Retinal pigment epithelial cell (primary cell): ENCODE results near the gene AMER3.
A peak's percentile ranks its signal among the peaks of the same experiment; 100 is the strongest.

Experiments
- DNase-seq: peaks from one replicate; pipeline ENCODE4 v3.0.0-alpha.2; 2010; ENCODE audit warnings: low read depth
- H3K4me3 ChIP-seq: 2 replicates; pipeline ENCODE4 v1.5.1; 2011; ENCODE audit warnings: mild to moderate bottlenecking, low read length, control low read depth, moderate library complexity
- CTCF ChIP-seq: conservative IDR thresholded peaks from 2 replicates; pipeline ENCODE4 v1.5.1; 2011; ENCODE audit warnings: low read depth, low read length, control low read depth, inconsistent platforms

Gene AMER3

GRCh38 chr2:130756053-130756873 lies 923 bp downstream of the AMER3 start:
- DNase-seq, result no peak
- TF ChIP-seq CTCF, result no peak
- peak overlapping the region; percentile 39 for H3K4me3 ChIP-seq

- TF ChIP-seq CTCF, result no peak
- DNase-seq, result no peak
- H3K4me3 ChIP-seq, result no peak overlapping the region
These were observed 1.7 kb downstream of the AMER3 start for GRCh38 chr2:130756874-130757668.

GRCh38 chr2:130759906-130760753 lies 4.8 kb downstream of the AMER3 start:
- no peak for TF ChIP-seq CTCF
- DNase-seq, result no peak
- H3K4me3 ChIP-seq, result no peak overlapping the region

- TF ChIP-seq CTCF, result no peak
- H3K4me3 ChIP-seq, result no peak overlapping the region
- DNase-seq, result no peak
These were observed 5.7 kb downstream of the AMER3 start for GRCh38 chr2:130760754-130761751.

- H3K4me3 ChIP-seq, result no peak overlapping the region
- TF ChIP-seq CTCF, result no peak
- DNase-seq, result no peak
These were observed 6.9 kb downstream of the AMER3 start for GRCh38 chr2:130762031-130762909.
